Measurements from ENCODE around the gene SLC46A2. TPM values are rescaled to one million over a fixed set of nuclear protein-coding genes. Genes with fewer than 3 reads are reported as not detected.

Gene SLC46A2
- total and polyA plus RNA-seq, 9 of the 15 experiments (the other 6 are each of a cell fraction or from before 2014, with no cell fraction given) = not detected

GRCh38 chr9:112836394-112836793 lies 54.3 kb downstream of the SLC46A2 start:
- WGBS (ENCODE audit: insufficient coverage, low coverage, missing lambda C conversion rate) = 52% methylated on average over 3 of the region's 3 CpGs
- ChIA-PET POLR2A (no interaction called here), CTCF (ENCODE audit: low intra/inter-chr PET ratio) (no interaction called here)
- no peaks in the 10 kb centered on the region for H3K79me2 ChIP-seq (ENCODE audit: control insufficient read depth, insufficient read depth, low read length)
- BruUV-seq (replicated peaks) = no TSS peak
- H3K27me3 ChIP-seq (ENCODE audit: control insufficient read depth in 2 of 2, insufficient read depth in 2 of 2, low read length in 2 of 2) = no peaks in the 10 kb centered on the region
- in situ Hi-C loops (cut with MboI) = no loop called here
- no peaks in the 10 kb centered on the region for H4K20me1 ChIP-seq (replicated peaks; ENCODE audit: control insufficient read depth, insufficient read depth, low read length)
- no peak overlapping the region for H2AFZ ChIP-seq (ENCODE audit: low read depth, low read length)
- ATAC-seq (no peak), FAIRE-seq (no peak), DNase-seq (ENCODE audit: extremely low read depth in 1 of 4, low spot score in 3 of 4) (no peak)
- H3K27ac ChIP-seq (ENCODE audit: extremely low read depth, low read depth, low read length) = no peak overlapping the region
- H3K4me3 ChIP-seq = no peak overlapping the region
- intact Hi-C loops (cut with micrococcal nuclease) = no loop called here
- no peaks in the 10 kb centered on the region for H3K9me3 ChIP-seq (replicated peaks; ENCODE audit: control insufficient read depth, insufficient read depth, low read depth, low read length)
- no peak overlapping the region for H3K9ac ChIP-seq (ENCODE audit: insufficient read depth in 1 of 2, low read depth in 2 of 2, low read length in 2 of 2)
- H3K4me1 ChIP-seq (replicated peaks in 1 of 2; ENCODE audit: control insufficient read depth in 2 of 2, insufficient read depth in 2 of 2, low read length in 2 of 2) = no peaks in the 10 kb centered on the region
- H3K36me3 ChIP-seq (ENCODE audit: control insufficient read depth, insufficient read depth, low read length) = no peaks in the 10 kb centered on the region
- no peaks in the 10 kb centered on the region for H3K9me1 ChIP-seq (ENCODE audit: control insufficient read depth, insufficient read depth, low read length)
- H3K4me2 ChIP-seq (ENCODE audit: insufficient read depth, low read length) = no peak overlapping the region; the same call in 1 of the 2 replicates
- no peak for TF ChIP-seq MGA (IDR thresholded peaks at IDR 0.05)
- no peak for TF ChIP-seq RNF219 (CRISPR knock-in tag; IDR thresholded peaks at IDR 0.05)
- TF ChIP-seq GMEB1 (CRISPR knock-in tag; IDR thresholded peaks at IDR 0.05) = no peak
- TF ChIP-seq NCOA4 (IDR thresholded peaks at IDR 0.05; ENCODE audit: partially characterized antibody) = no peak
- no peak for TF ChIP-seq HSF4 (CRISPR knock-in tag; IDR thresholded peaks at IDR 0.05; ENCODE audit: borderline replicate concordance)
- no peak for TF ChIP-seq TAF7 (tag; IDR thresholded peaks at IDR 0.05)
- no peak for TF ChIP-seq ZNF311 (CRISPR knock-in tag; IDR thresholded peaks at IDR 0.05)
- no peak for TF ChIP-seq ZNF586 (CRISPR knock-in tag; conservative IDR thresholded peaks at IDR 0.05)
